SKM-1 (cell line): Measurements from ENCODE around the gene SLBP.

Experiments used
- DNase-seq: peaks from one replicate; lab custom pipeline; 2025; ENCODE audit not compliant: unreplicated experiment; lab: John Stamatoyannopoulos, UW

SLBP gene

GRCh38 chr4:1727117-1728031 lies 15.3 kb upstream of the SLBP start:
- peak; percentile 70 for DNase-seq

- DNase-seq = peak; percentile 70
Observed at GRCh38 chr4:1726146-1726934, 14.2 kb upstream of the SLBP start.

GRCh38 chr4:1725521-1725920 lies 13.4 kb upstream of the SLBP start:
- no peak for DNase-seq

GRCh38 chr4:1723131-1723801 lies 11.1 kb upstream of the SLBP start:
- DNase-seq = peak; percentile 46

- DNase-seq = no peak
Observed at GRCh38 chr4:1722551-1723118, 10.5 kb upstream of the SLBP start.

- DNase-seq = no peak
Observed at GRCh38 chr4:1721666-1722550, 9.8 kb upstream of the SLBP start.

GRCh38 chr4:1721003-1721665 lies 9.0 kb upstream of the SLBP start, which contains the start of the genes TACC3 and TMEM129:
Gene TACC3, plus strand, starts transcription at chr4:1721521. Its CDS starts 1,901 bp downstream, at chr4:1723422.
Gene TMEM129, minus strand, starts transcription at chr4:1721323. Its CDS starts 486 bp downstream, at chr4:1720837.
- DNase-seq = peak; percentile 94

- no peak for DNase-seq
Observed at GRCh38 chr4:1720163-1720983, 8.3 kb upstream of the SLBP start.

- no peak for DNase-seq
Observed at GRCh38 chr4:1718095-1718850, 6.2 kb upstream of the SLBP start.

GRCh38 chr4:1717129-1718094 lies 5.3 kb upstream of the SLBP start:
- no peak for DNase-seq

- DNase-seq = no peak
Observed at GRCh38 chr4:1716065-1716945, 4.2 kb upstream of the SLBP start.

GRCh38 chr4:1715002-1715758 lies 3.1 kb upstream of the SLBP start:
- no peak for DNase-seq

GRCh38 chr4:1714303-1715001 lies 2.3 kb upstream of the SLBP start:
- no peak for DNase-seq
